A673 (cell line): ENCODE data around the gene TBP. TPM values are rescaled to one million over a fixed set of nuclear protein-coding genes. Genes with fewer than 3 reads are reported as not detected.

Experiments used
- BruUV-seq: library from RNA; stranded (reverse); fragments of 400-500 nt; replicated peaks from 2 replicates; lab custom pipeline; 2021; lab: Mats Ljungman, UMichigan
- CTCF ChIA-PET: fragments of 300-600 bp; sonication (Branson Sonifier 250); formaldehyde crosslinking; loops from one replicate; lab custom pipeline; 2022; ENCODE audit warnings: antibody characterized with exemption; lab: Charles Lee
- POLR2A ChIA-PET: fragments of 300-600 bp; sonication (Branson Sonifier 250); formaldehyde crosslinking; loops from one replicate; lab custom pipeline; 2022; ENCODE audit warnings: antibody characterized with exemption; ENCODE audit not compliant: low non-redundant PET; lab: Charles Lee
- DNase-seq: peaks from one replicate; pipeline ENCODE4 v3.0.0-alpha.2; 2015; ENCODE audit warnings: low spot score
- H3K27ac ChIP-seq: fragments of 200-600 bp; sonication (generic); 2 replicates; pipeline ENCODE4 v1.5.1; 2016; ENCODE audit warnings: mixed run types, low read depth, mild to moderate bottlenecking, mixed read lengths, antibody characterized with exemption, low read length; ENCODE audit not compliant: poor library complexity, severe bottlenecking
- H3K27me3 ChIP-seq: fragments of 200-600 bp; sonication (generic); replicated peaks from 2 replicates; pipeline ENCODE4 v1.6.1; 2017; ENCODE audit warnings: mixed run types, low read depth, mild to moderate bottlenecking, mixed read lengths, antibody characterized with exemption, low read length; ENCODE audit not compliant: insufficient read depth, poor library complexity
- H3K36me3 ChIP-seq: fragments of 200-600 bp; sonication (generic); 2 replicates; pipeline ENCODE4 v1.6.1; 2016; ENCODE audit warnings: mixed run types, mild to moderate bottlenecking, mixed read lengths, antibody characterized with exemption, low read length; ENCODE audit not compliant: insufficient read depth, poor library complexity, severe bottlenecking
- H3K4me1 ChIP-seq: fragments of 200-600 bp; sonication (generic); 2 replicates; pipeline ENCODE4 v1.6.1; 2017; ENCODE audit warnings: mixed run types, mild to moderate bottlenecking, mixed read lengths, antibody characterized with exemption, low read length; ENCODE audit not compliant: insufficient read depth, poor library complexity, severe bottlenecking
- H3K4me3 ChIP-seq: fragments of 200-600 bp; sonication (generic); 2 replicates; pipeline ENCODE4 v1.5.1; 2016; ENCODE audit warnings: low read depth, mixed run types, mild to moderate bottlenecking, mixed read lengths, low read length; ENCODE audit not compliant: poor library complexity, severe bottlenecking
- H3K9me3 ChIP-seq: fragments of 200-600 bp; sonication (generic); 2 replicates; pipeline ENCODE4 v1.6.1; 2016; ENCODE audit warnings: mixed run types, low read depth, mild to moderate bottlenecking, mixed read lengths, antibody characterized with exemption, low read length; ENCODE audit not compliant: poor library complexity, severe bottlenecking
- CTCF ChIP-seq: fragments of 300-800, 200-600 bp; sonication (generic); conservative IDR thresholded peaks from 2 replicates; pipeline ENCODE4 v1.5.1; 2017; ENCODE audit warnings: low read depth, mild to moderate bottlenecking, antibody characterized with exemption, low read length, moderate library complexity, mixed read lengths
- EZH2 ChIP-seq: fragments of 200-600 bp; sonication (generic); IDR thresholded peaks from 2 replicates; pipeline ENCODE4 v1.6.1; 2017; ENCODE audit warnings: borderline replicate concordance, low read depth, mild to moderate bottlenecking, mixed read lengths, antibody characterized with exemption, low read length; ENCODE audit not compliant: poor library complexity, severe bottlenecking
- intact Hi-C: fragments of 100-400 bp; cut with micrococcal nuclease; formaldehyde crosslinking; loops from one replicate; pipeline ENCODE4 v1.10.0; 2022; ENCODE audit not compliant: unreplicated experiment
- total RNA-seq: library from RNA; stranded (reverse); gene quantifications from 2 replicates; pipeline ENCODE4 v1.2.3, GENCODE V29; 2021

TBP gene
- total RNA-seq, 1 experiment from 2014 or later: 23.7 TPM

DNA sequence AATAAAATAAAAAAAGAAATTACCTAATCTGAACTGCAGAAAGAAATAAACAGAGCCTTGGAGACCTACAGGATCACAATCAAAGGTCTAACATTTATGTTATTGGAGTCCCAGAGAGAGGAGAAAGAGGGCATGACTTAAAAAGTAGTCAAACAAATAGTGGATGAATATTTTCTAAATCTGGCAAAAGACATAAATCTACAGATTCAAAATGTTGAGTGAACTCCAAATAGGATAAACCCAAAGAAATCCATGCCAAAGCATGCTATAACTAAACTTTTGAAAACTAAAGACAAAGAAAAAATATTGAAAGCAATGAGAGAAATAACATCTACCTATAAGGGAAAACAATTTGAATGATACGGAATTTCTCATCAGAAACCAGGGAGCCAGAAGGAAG, 39.3 kb upstream of the TBP start:
- no peaks in the 10 kb centered on the region for H3K36me3 ChIP-seq
- TF ChIP-seq EZH2: no peak
- TF ChIP-seq CTCF: no peak
- H3K27ac ChIP-seq: no peak overlapping the region
- CTCF ChIA-PET: no interaction called here
- no peaks in the 10 kb centered on the region for H3K27me3 ChIP-seq
- H3K4me3 ChIP-seq: no peak overlapping the region
- POLR2A ChIA-PET: no interaction called here
- H3K9me3 ChIP-seq: no peaks in the 10 kb centered on the region
- BruUV-seq: no TSS peak
- DNase-seq: no peak
- no peaks in the 10 kb centered on the region for H3K4me1 ChIP-seq
- intact Hi-C loops: loop anchor here (5.0 to 10.0 kb wide), 3 partner anchors 220 to 1618 kb away; partner anchors contain the start of gene DLL1

GRCh38 chr6:170516783-170517616, 37.2 kb upstream of the TBP start:
- Histone ChIP-seq H3K4me3 (no peak overlapping the region), H3K9me3 (no peaks in the 10 kb centered on the region), H3K4me1 (no peaks in the 10 kb centered on the region), H3K27me3 (no peaks in the 10 kb centered on the region), H3K36me3 (no peaks in the 10 kb centered on the region), H3K27ac (no peak overlapping the region)
- peak; percentile 76 for DNase-seq
- TF ChIP-seq CTCF (peak; percentile 84), EZH2 (no peak)
- CTCF ChIA-PET: interaction anchor here (0.6 to 2.0 kb wide), 5 partner anchors 19 to 726 kb away, joined by 3 to 14 read pairs (median 4); no protein-coding TSS in a partner anchor
- no TSS peak for BruUV-seq
- intact Hi-C loops: loop anchor here (1.0 to 10.0 kb wide), 5 partner anchors 222 to 1620 kb away; partner anchors contain the start of gene DLL1
- POLR2A ChIA-PET: no interaction called here

- no TSS peak for BruUV-seq
- ChIA-PET CTCF (no interaction called here), POLR2A (no interaction called here)
- TF ChIP-seq EZH2: no peak
- TF ChIP-seq CTCF: peak; percentile 59
- Histone ChIP-seq H3K9me3 (no peaks in the 10 kb centered on the region), H3K27ac (no peak overlapping the region), H3K4me1 (no peaks in the 10 kb centered on the region), H3K4me3 (no peak overlapping the region), H3K36me3 (no peaks in the 10 kb centered on the region), H3K27me3 (no peaks in the 10 kb centered on the region)
- DNase-seq: peak; percentile 12
- intact Hi-C loops: no loop called here
Measured at GRCh38 chr6:170522565-170523183, 31.5 kb upstream of the TBP start.
